ENCODE data around the gene MAPK12. TPM values are rescaled to one million over a fixed set of nuclear protein-coding genes. Genes with fewer than 3 reads are reported as not detected.

Gene MAPK12
- total RNA-seq, 1 donor from 2014 or later = 8.8 TPM

GRCh38 chr22:50268655-50269113 is 7.2 kb upstream of the MAPK12 start:
- no peak for DNase-seq

- DNase-seq = no peak
These were observed 6.3 kb upstream of the MAPK12 start for GRCh38 chr22:50267591-50268390.

- DNase-seq = no peak
These were observed 5.5 kb upstream of the MAPK12 start for GRCh38 chr22:50266994-50267393.

GRCh38 chr22:50264946-50265669 is 3.6 kb upstream of the MAPK12 start:
- DNase-seq = no peak

GRCh38 chr22:50264104-50264745 is 2.7 kb upstream of the MAPK12 start:
- no peak for DNase-seq

- DNase-seq = no peak
These were observed 1.6 kb upstream of the MAPK12 start for GRCh38 chr22:50262973-50263617.

- no peak for DNase-seq
These were observed 1.0 kb upstream of the MAPK12 start for GRCh38 chr22:50262460-50262911.

- DNase-seq = no peak
These were observed 475 bp downstream of the MAPK12 start for GRCh38 chr22:50260801-50261614.

- no peak for DNase-seq
These were observed 1.1 kb downstream of the MAPK12 start for GRCh38 chr22:50260434-50260800.

GRCh38 chr22:50259302-50259701 is 2.2 kb downstream of the MAPK12 start:
- no peak for DNase-seq

- DNase-seq = no peak
These were observed 2.9 kb downstream of the MAPK12 start for GRCh38 chr22:50258361-50259292.

- no peak for DNase-seq
These were observed 3.8 kb downstream of the MAPK12 start for GRCh38 chr22:50257451-50258360.

GRCh38 chr22:50257041-50257440 is 4.4 kb downstream of the MAPK12 start:
- DNase-seq = no peak

GRCh38 chr22:50256258-50256862 is 5.1 kb downstream of the MAPK12 start:
- DNase-seq = no peak

GRCh38 chr22:50255607-50256006 is 5.9 kb downstream of the MAPK12 start:
- no peak for DNase-seq

GRCh38 chr22:50255099-50255498 is 6.4 kb downstream of the MAPK12 start:
- DNase-seq = no peak

GRCh38 chr22:50253941-50254340 is 7.5 kb downstream of the MAPK12 start:
- no peak for DNase-seq

- DNase-seq = no peak
These were observed 8.2 kb downstream of the MAPK12 start for GRCh38 chr22:50253046-50253915.
